GM23338 (cell line): Measurements from ENCODE around the gene MEGF11. TPM values are rescaled to one million over a fixed set of nuclear protein-coding genes. Genes with fewer than 3 reads are reported as not detected.

ENCODE experiments used
- ATAC-seq: fragments of 200-7000 bp; cut with Tn5 transposase; 3 replicates; pipeline ENCODE4 v1.9.1; 2020
- DNase-seq: peaks from one replicate; pipeline ENCODE4 v3.0.0-alpha.2; 2015; ENCODE audit warnings: low spot score
- H2AFZ ChIP-seq: fragments of 200-600 bp; sonication (generic); 2 replicates; pipeline ENCODE4 v1.8.0; 2016; ENCODE audit warnings: antibody characterized with exemption, mild to moderate bottlenecking, moderate library complexity
- H3F3A ChIP-seq: fragments of 200-600 bp; sonication (generic); replicated peaks from 2 replicates; pipeline ENCODE4 v1.8.0; 2017; ENCODE audit warnings: antibody characterized with exemption, mixed run types, low read depth
- H3K27ac ChIP-seq: fragments of 200-600 bp; sonication (generic); 2 replicates; pipeline ENCODE4 v1.6.1; 2016; ENCODE audit warnings: low read depth
- H3K27me3 ChIP-seq: fragments of 200-600 bp; sonication (generic); 2 replicates; pipeline ENCODE4 v1.8.0; 2016; ENCODE audit warnings: mild to moderate bottlenecking, mixed run types, moderate library complexity; ENCODE audit not compliant: insufficient read depth
- H3K36me3 ChIP-seq: fragments of 200-600 bp; sonication (generic); 2 replicates; pipeline ENCODE4 v1.8.0; 2016; ENCODE audit warnings: mild to moderate bottlenecking; ENCODE audit not compliant: insufficient read depth
- H3K4me1 ChIP-seq: fragments of 200-600 bp; sonication (generic); 2 replicates; pipeline ENCODE4 v1.8.0; 2016; ENCODE audit warnings: mild to moderate bottlenecking, moderate library complexity; ENCODE audit not compliant: insufficient read depth
- H3K4me2 ChIP-seq: fragments of 200-600 bp; sonication (generic); 2 replicates; pipeline ENCODE4 v1.7.1; 2017; ENCODE audit warnings: mixed run types
- H3K4me3 ChIP-seq: fragments of 200-600 bp; sonication (generic); 2 replicates; pipeline ENCODE4 v1.6.1; 2016; ENCODE audit warnings: mixed run types
- H3K79me2 ChIP-seq: fragments of 200-600 bp; sonication (generic); replicated peaks from 2 replicates; pipeline ENCODE4 v1.8.0; 2017; ENCODE audit warnings: mild to moderate bottlenecking; ENCODE audit not compliant: insufficient read depth
- H3K9me2 ChIP-seq: fragments of 200-600 bp; sonication (generic); 2 replicates; pipeline ENCODE4 v1.8.0; 2017; ENCODE audit not compliant: insufficient read depth
- H4K20me1 ChIP-seq: fragments of 200-600 bp; sonication (generic); replicated peaks from 2 replicates; pipeline ENCODE4 v1.8.0; 2017; ENCODE audit warnings: mild to moderate bottlenecking; ENCODE audit not compliant: insufficient read depth
- H3K27ac Mint-ChIP-seq: 2 replicates; pipeline ENCODE4 v1.8.0; 2020; ENCODE audit warnings: inconsistent platforms, mild to moderate bottlenecking, moderate library complexity, mixed read lengths
- H3K27me3 Mint-ChIP-seq: 3 replicates; pipeline ENCODE4 v1.8.0; 2022; ENCODE audit warnings: low read depth, mild to moderate bottlenecking, moderate library complexity, mixed read lengths, inconsistent platforms; ENCODE audit not compliant: insufficient read depth, poor library complexity
- H3K36me3 Mint-ChIP-seq: 3 replicates; pipeline ENCODE4 v1.8.0; 2021; ENCODE audit warnings: low read depth, mild to moderate bottlenecking, inconsistent platforms, moderate library complexity, mixed read lengths
- H3K4me1 Mint-ChIP-seq: 3 replicates; pipeline ENCODE4 v1.8.0; 2020; ENCODE audit warnings: mild to moderate bottlenecking, inconsistent platforms, mixed read lengths
- H3K4me3 Mint-ChIP-seq: 3 replicates; pipeline ENCODE4 v1.8.0; 2021; ENCODE audit warnings: moderate library complexity, mild to moderate bottlenecking, inconsistent platforms, mixed read lengths
- H3K9me3 Mint-ChIP-seq: 3 replicates; pipeline ENCODE4 v1.8.0; 2020; ENCODE audit warnings: moderate library complexity, mild to moderate bottlenecking, inconsistent platforms, mixed read lengths
- JUNB ChIP-seq: IDR thresholded peaks from one replicate; pipeline ENCODE4 v1.6.1; 2016; ENCODE audit warnings: antibody characterized with exemption; ENCODE audit not compliant: unreplicated experiment
- REST ChIP-seq: IDR thresholded peaks from one replicate; pipeline ENCODE4 v1.6.1; 2018; ENCODE audit warnings: antibody characterized with exemption; ENCODE audit not compliant: unreplicated experiment
- ZNF462 ChIP-seq: fragments of 250-450 bp; sonication (Bioruptor Pico); IDR thresholded peaks from 2 replicates; pipeline ENCODE4 v1.5.0; 2020; ENCODE audit warnings: mild to moderate bottlenecking, moderate library complexity
- polyA plus RNA-seq: library from polyadenylated mRNA; unstranded; fragments of >200 nt; fragmentation: Nextera tagmentation; extraction: Ambion mirVana; gene quantifications from 2 replicates; pipeline ENCODE4 v1.2.1, GENCODE V29; 2016
- total RNA-seq: library from RNA; depleted of rRNA; stranded (reverse); fragments of >200 nt; shearing (Covaris generic); gene quantifications from 2 replicates; pipeline ENCODE4 v1.2.3, GENCODE V29; 2014

The MEGF11 gene
- total and polyA plus RNA-seq, 2 experiments from 2014 or later = 1.3 to 1.9 TPM

DNA sequence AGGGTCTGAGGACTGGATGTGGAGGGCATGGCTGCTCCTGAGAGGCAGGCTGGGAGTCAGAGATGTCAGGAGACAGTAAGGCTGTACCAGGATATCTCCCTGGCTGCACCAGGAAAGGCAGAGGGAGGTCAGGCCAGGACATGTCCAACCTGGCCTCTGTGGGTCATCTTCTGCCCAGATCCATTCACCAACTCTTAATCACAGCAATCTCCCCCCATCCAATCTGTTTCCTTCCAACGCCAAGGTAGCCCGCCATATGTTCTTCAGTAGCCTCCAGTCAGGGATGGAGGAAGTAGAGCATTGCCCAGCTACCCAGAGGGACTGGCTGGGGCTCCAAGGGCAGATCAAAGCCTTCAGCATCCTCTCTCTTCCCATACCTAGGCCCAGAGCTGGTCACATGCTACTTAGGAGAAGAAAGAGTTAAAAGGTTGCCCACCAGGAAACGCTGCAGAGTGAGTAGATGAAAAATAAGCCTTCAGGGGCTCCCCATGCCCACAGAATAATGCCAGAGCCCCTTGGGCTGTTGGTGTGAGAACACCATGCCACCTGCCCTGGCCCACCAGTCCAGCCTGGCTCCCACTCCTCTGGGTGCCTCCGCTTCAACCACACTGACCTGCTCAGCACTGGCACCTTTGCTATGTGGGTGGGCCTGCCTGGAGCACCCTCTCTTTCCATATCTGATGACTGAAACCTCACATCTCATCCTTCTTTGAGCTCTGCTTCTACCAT, 176.8 kb downstream of the MEGF11 start (continued):
- TF ChIP-seq ZNF462 (no peak), JUNB (no peak)

DNA sequence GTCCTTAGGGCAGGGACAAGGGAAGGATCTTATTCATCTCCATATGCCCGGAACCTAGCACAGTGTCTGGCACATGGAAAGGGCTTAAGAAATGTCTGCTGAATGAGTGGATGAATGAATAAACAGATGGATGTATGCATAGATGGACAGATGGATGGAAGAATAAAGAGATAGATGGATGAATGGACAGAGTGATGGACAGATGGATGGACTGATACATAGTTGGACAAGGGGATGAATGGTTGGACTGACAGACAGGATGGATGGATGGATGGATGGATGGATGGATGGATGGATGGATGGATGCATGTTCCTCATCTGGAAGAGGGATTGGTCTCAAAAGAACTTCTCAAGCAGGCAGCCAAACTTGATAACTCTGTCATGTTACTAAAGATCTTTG, 177.6 kb downstream of the MEGF11 start:
- Histone ChIP-seq H3K9me2 (no peaks in the 10 kb centered on the region), H3K79me2 (no peaks in the 10 kb centered on the region), H3K27me3 (no peaks in the 10 kb centered on the region), H3K27ac (no peak overlapping the region), H3K4me2 (no peak overlapping the region), H3F3A (no peaks in the 10 kb centered on the region), H3K4me1 (peaks cover 6% of the 10 kb centered on the region; the same call in 1 of the 2 replicates), H2AFZ (no peak overlapping the region), H3K36me3 (no peaks in the 10 kb centered on the region), H3K4me3 (no peak overlapping the region), H4K20me1 (no peaks in the 10 kb centered on the region)
- Mint-ChIP-seq H3K27me3 (peaks cover 3% of the 10 kb centered on the region), H3K36me3 (no peaks in the 10 kb centered on the region), H3K4me1 (peaks cover 23% of the 10 kb centered on the region), H3K9me3 (no peaks in the 10 kb centered on the region), H3K27ac (no peak overlapping the region), H3K4me3 (no peak overlapping the region)
- no peak for TF ChIP-seq REST
- ATAC-seq (no peak), DNase-seq (no peak)
